Astrocyte of the hippocampus (primary cell): Measurements from ENCODE around the gene CTLA4.

ENCODE experiments used
- DNase-seq: peaks from one replicate; pipeline ENCODE4 v3.0.0; 2011; ENCODE audit warnings: low read depth, low spot score

The CTLA4 gene

DNA sequence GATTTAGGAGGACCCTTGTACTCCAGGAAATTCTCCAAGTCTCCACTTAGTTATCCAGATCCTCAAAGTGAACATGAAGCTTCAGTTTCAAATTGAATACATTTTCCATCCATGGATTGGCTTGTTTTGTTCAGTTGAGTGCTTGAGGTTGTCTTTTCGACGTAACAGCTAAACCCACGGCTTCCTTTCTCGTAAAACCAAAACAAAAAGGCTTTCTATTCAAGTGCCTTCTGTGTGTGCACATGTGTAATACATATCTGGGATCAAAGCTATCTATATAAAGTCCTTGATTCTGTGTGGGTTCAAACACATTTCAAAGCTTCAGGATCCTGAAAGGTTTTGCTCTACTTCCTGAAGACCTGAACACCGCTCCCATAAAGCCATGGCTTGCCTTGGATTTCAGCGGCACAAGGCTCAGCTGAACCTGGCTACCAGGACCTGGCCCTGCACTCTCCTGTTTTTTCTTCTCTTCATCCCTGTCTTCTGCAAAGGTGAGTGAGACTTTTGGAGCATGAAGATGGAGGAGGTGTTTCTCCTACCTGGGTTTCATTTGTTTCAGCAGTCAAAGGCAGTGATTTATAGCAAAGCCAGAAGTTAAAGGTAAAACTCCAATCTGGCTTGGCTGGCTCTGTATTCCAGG, at the start of gene CTLA4:
TSS of gene CTLA4 (plus strand) at position 211 of the 640 bp plus-strand sequence. CDS start at position 383, 172 bp downstream.
- DNase-seq, result no peak

DNA sequence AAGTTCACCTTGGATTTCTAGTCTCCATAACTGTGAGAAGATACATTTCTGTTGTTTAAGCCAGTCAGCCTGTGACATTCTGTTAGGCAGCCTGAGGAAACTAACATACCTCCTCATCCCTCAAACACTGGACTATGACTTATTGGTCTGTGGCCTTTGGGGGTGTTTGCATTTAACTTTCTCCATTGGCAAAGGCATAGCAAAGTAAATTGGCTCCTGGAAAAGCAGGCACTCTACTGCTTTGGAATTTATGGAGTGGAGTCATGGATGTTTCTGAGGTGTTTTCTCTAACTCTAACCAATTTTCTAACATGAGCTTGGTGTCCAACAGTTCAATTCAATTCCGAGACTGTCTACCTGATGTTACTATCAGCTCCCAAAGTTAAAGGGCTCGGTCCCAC, 48.9 kb upstream of the CTLA4 start:
- DNase-seq, result no peak

DNA sequence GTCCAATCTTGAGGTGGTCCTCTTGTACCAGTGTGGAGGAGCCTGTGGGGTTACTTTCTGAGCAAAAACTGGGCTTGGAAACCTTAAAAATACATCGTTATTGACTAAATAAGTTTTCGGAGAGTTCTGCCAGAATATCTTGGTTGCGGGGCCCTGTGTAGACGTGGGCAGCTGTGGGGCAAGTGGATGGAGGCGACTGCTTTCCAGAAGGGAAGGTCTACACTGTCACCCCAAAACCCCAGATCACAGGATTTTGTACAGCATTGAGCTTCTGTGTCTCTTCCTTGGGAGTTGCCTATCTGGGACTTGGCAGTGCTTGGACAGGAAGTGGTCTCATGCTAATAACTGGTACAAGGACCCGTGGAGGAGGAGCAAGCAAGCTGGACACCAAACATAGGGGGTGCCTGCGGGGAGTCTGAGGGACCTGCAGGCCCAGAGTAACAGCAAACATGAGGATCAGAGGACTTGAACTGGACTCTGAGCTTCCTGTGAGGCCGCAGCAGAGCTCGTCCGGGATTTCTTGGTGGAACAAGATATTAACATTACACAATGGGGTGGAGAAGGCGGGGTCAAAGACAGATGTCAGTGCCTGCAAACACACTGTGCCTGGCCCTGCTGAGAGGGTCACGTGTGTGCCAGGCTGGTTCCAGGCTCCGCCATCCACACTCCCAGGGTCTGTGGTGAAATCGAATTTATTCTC, 48.0 kb upstream of the CTLA4 start:
- DNase-seq, result no peak

DNA sequence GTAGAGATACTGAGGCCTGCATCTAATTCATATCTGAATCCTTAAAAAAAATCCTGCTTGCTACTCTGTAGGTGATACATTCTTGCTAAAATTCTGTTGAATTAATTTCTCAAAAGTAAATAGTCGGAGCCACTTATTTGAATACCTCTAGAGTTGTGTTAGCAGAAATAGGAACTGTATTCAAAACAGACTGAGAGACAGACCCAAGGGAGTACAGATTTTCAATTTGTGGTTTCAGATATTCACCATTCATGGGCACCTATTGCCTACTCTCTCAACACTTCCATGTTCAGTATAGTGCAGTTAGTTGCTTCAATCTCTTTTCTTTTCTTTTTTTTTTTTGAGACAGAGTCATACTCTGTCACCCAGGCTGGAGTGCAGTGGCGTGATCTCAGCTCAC, 46.6 kb upstream of the CTLA4 start:
- no peak for DNase-seq

DNA sequence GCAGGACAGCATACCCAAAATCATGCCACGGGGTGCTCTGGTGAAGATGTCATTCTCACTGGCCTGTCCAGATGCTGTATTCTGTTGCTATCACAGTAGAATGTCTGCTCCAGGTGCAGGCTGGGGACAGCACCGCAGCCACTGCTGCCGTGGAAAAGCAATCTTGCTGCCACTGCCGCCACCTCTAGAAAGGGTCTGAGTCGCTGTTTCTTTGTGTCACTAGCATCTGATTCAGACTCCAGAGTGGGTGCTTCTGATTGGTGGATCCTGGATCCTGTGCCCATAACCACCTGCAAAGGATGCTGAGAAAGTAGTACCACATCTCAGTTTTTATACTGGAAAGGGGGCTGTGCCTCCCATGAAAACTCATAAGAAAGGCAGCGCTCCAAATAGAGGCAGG, 45.3 kb upstream of the CTLA4 start:
- no peak for DNase-seq

DNA sequence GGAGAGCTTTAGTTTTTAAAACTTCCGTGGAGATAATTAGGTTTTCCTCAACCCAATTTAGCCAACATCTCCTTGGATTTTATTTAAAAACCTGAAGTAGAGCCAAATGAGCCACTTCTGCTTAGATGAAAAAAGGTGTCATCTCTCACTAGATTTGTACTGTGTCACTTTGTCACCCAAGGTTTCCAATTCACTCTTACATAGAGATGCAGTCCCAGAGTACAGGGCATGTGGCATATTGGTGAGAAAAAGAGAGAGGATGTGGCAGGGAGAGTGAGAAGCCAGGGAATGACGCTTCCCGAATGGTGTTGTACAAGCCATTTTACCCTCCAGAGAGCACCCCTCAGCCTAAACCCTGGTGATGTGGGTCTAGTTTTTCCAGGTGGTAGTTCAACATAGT, 44.4 kb upstream of the CTLA4 start:
- DNase-seq, result no peak

DNA sequence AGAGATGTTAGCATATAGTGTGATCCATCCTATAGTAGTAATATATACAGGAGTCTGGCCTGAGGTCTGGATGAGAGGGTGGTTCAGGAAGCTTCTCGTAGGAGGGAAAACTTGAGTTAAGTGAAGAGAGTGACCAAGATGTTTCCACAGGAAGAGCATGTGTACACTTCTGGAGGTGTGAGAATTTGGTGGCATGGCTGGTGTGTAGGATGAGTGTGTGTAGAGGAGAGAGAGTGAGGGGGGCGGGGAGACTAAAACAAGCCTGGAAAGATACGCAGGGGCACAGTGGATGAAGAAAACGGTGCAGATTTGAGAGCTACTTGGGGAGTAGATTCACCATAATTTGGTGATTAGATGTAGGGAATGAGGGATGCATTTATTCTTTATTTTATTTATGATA, 43.5 kb upstream of the CTLA4 start:
- DNase-seq, result no peak

DNA sequence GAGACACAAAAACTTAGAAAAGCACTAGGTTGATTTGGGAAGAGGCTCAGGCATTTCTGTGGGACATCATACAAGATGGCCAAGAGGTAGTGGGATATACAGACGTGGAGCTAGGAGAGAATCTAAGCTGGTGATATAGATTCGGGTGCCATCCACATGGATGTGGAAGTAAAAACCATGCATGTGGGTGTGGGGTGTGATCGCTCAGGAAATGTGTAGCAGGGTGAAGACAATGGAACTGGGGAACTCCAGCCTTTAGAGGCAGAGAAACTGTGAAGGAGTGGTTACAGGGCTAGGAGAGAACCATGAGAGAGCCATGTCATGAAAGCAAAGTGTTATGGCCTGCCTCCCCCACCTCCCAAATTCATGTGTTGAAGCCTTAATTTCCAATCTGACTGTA, 43.0 kb upstream of the CTLA4 start:
- no peak for DNase-seq

DNA sequence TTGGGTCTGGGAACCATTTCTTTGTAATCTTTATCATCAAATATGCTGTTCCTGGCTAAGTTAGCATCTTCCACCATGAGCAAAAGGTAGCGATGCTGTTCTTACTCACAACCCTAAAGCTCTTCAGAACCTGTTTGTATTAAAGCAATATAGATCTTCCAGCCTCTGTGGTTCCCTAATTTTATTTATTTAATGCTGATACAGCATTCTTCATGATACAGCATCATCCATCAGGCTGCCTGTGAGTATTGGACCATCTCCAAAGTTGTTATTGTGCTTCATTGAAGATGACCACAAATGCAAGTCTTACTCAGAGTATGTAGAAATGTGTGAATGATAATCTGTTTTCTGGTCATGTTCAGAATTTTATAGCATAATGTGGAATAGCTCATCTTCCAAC, 40.9 kb upstream of the CTLA4 start:
- peak; percentile 34 for DNase-seq

DNA sequence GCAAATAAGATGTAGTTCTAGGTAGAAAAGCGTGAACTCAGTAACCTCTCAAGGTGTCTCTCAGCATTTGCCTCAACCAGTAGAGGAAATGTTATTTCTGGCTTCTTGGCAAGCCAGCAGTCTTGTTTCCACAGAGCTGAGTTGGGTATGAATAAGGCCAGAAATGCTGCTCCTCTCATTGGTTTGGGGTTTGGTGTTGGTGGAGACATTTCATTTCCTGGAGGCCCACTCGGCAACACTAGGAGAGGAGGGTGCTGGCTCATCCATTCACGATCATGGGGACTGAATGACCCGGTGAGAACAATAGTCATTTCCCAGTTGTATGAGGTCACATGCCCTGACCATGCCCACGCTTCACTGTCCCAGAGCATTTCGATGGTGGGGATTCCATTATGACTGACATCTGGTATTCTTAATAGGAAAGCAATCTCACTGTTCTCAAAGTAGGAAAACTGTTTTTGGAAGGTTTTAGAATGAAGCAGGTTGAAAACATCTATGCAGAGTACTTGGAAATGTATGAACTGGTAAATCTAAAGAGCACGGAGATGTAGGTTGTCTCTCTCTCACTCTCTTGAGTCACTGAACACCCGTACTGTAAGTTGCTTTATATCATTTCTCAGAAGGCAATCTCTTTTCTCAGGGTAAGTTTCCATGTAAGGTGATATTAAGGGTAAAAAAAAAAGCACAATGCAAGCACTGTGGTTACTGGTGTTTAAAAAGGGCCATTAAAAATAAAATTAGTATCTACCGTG, 37.1 kb upstream of the CTLA4 start:
- no peak for DNase-seq

DNA sequence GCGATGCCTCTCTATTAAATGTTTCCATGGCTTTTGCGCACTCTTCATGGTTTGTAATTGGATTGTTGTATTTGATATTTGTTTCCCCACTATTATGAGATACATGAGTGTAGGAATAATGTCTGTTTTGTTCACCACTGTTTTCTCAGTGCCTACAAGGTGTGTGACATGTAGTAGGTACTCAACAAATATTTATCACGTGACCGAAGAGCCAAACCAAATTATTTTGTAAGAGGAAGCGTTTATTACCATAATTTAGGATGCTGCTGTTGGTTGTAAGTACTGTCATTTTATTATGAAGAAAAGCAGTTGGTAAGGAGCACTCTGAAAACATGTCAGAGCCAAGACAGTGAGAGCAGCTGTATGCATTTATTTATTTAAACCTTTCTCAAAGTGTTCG, 32.2 kb upstream of the CTLA4 start:
- DNase-seq, result no peak

DNA sequence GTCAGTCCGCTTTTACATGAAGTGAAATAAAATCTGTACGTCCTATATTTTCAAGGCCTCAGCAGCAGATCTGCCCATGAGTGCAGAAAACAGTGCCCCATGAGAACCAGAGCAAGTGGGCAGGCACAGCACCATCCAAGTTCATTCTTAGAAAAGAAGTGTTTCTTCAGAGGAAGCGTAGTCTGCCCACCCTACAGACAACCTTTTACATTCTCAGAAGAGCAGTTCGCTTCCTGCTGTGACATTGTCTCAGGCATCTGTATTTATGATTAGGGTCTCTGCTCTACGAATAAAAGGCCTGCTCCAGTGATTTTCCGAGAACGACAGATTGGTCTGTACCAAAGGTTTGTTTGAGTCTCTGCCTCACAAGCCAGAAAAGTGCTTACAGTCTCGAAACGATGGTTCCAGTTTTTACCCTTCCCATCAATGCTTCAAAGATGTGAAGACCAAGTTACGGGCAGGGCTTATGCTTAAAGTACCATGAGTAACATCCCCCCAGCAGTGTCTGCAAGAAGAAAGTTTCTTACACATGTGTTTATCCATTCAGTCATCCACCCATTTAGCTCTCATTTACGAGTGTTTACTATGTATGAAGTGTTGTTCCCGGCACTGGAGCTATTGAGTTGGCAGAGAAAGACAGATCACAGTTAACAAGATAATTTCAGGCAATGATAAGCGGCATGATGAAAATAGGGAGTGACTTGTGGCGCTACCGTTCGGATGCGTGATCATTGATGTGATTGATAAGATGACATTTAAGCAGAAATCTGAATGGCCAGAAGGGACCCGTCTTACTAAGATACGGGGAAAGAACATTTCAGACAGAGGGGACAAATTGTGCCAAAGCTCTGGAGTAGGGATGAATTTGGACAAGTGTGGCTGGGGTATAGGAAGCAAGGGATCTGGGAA, 31.4 kb upstream of the CTLA4 start:
- DNase-seq, result no peak

DNA sequence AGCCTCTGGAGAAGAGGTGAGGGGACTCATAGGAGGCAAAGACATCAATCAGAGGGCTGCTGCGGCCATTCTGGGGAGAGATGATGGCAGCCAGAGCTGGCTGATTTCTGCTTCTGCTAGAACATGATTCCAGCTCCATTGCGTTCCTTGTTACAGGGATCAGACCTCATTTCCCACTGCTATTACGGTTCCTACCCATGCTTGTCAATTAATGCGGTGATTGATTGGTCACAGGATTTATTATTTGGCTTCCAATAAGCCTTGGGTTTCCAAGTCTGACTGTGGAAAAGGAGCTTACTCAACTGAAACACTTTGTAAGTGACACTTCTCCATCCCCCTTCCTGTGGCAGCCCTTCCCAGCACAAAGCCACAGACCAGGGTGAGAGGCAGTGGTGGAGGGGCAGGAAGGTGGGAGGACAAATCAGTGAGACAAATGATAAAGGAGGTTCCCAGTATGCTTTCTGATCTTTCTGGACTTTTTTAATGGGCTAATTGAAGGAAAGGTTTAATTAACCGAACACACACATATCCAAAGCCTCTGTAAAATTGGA, 26.8 kb upstream of the CTLA4 start:
- no peak for DNase-seq

DNA sequence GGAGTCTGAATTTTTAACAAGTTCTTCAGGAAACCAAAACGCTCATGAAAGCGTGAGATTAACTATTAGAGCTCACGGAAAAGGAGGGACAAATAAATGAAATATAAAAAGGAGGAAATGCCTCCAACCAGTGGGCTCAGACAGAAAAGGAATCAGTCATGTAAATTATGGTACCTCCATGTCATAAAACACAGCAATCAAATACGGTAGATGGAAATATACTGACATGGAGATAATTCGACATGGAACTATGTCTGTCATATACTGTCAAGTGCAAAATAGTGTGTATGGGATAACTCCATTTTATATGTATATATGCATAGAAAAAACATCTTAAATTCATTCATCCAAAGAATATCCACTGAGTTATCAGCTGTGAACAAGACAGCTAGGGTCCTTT, 25.9 kb upstream of the CTLA4 start:
- DNase-seq, result no peak

DNA sequence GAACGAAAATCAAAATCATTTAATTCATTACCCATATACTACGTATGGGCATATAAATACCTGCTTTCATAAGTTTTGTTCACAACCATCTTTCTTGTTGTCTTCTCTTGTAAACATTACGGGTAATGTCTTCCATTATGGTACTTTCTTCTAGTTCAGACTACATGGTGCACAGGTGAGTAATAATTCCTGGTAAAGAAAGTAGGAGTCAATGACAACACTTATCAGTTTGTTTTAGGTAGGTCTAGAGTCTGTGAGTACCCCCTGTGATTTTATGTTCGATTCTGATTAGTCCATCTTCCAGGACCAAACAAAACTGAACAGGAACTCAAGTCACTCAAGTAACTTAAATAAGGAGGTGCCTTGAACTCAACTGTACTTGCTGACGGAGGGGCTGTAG, 25.2 kb upstream of the CTLA4 start:
- no peak for DNase-seq

DNA sequence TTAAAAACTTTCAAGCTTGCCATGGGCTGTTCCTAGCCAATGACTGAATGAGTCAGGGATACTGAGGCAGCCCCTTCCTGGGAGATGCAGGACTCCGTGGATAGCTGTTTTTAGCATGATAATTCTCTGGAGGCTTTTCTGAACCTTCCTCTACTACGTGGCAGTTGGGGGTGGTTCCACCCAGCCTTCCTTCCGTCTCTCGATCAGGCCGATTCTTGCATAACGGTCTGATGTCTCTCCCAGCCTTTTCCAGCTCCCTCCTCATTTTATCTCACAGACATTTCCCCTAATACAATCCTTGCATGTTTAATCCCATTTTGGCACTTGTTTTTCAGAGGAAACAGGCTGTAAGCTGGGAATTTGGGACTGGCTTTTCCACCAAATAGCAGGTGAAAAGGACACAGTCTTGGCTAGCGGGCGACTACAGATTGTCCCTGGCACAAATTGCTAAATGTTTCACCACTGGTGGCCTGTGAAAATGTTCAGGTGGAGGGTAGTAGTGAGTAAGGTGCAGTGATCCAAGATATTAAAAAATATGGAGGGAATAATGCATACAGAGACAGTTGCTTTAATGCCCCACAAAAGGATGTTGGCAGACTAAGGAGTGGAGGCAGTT, 21.0 kb upstream of the CTLA4 start:
- no peak for DNase-seq

DNA sequence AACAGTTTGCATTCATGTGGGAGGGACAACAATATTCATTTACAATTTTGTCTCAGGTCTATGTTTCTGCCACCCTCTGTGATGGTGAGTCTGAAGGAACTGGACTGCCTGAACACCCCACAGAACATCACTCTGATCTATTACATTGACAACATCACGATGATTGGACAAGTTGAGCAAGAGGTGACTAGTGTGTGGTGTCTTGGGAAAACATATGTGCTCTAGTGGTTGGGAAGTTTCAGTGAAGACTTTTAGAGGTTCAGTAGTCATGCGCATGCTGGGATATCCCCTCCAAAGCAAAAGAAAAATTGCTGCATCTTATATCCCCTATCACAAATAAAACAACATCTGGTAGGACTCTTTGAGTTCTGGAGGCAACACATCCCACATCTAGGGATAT, 18.6 kb upstream of the CTLA4 start:
- DNase-seq, result no peak

DNA sequence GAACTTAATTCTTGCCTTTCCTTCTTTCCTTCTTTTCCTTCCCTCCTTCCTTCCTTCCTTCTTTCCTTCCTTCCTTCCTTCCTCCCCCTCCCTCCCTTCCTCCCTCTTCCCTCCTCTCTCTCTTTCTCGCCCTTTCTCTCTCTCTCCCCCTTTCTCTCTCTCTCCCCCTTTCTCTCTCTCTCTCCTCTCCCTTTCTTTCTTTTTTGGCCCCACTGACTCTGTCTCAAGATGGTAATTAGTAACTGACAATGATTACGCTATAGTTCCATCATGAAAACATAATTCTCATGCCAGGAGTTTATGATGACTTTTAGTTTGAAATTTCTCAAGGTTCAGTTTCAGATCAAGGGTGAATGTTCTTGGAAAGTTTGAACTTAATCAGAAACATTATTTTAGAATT, 14.8 kb upstream of the CTLA4 start:
- no peak for DNase-seq

DNA sequence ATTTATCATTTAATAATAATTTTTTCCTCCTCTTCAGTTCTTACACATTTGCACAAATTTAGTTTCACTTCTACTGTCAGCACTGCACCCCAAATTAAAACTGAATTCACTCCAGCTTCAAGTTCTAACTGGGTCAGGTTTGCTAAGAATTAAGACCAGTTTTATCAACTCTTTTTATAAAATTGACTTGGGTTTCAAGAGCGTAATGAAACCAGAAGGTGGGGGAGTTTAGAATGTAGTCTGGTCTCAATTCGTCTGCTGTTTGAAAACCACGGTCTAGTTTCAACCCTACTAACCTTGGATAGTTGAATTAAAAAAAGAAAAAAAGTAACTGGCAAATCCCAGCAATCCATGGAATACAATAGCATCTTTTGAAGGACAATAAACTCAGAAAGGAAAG, 14.3 kb upstream of the CTLA4 start:
- no peak for DNase-seq

DNA sequence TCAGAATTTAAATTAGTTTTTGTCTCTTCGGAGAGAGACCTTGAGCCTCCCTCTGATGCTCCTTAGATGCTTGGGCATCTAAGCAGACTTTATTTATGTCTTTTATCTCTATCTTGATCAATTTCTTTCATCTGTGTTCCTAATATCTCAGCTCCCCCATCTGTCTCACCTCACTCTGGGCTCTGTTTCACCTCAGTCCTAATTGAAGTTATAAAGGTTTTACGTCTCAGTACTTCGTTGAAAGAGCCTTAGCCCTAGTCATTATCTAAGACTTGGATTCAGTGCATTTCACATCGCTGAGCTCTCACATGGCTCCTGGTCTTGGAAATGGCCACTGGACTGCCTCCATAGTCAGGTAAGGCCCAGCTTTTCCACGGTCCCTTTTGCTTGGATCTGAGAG, 13.8 kb upstream of the CTLA4 start:
- DNase-seq, result no peak

DNA sequence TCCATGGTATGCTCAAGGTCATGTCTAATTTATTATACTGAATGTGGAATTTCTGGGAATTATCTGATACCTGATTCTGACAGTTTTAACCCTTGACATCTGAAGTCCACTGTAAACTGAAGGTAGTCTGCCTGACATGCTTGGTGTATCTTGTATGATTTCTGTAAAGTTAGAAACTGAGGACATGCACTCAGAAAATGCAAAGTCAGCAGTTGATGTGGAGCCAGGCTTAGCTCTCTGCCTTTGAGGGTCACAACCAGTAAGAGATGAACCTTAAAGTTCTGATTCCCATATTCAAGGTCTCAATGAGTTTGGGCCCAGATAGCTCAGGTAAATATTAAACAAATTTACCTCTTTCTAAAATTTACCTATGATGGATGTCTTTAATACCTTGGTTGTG, 12.3 kb upstream of the CTLA4 start:
- DNase-seq, result no peak
